Endothelial cell of umbilical vein (primary cell): ENCODE measurements around the gene ACOT7. TPM values are rescaled to one million over a fixed set of nuclear protein-coding genes. Genes with fewer than 3 reads are reported as not detected.
A peak's percentile ranks its signal among the peaks of the same experiment; 100 is the strongest.
"Not testable (repeated sequence)": the region's sequence is repeated elsewhere in the genome, so short reads cannot be mapped to it uniquely, and the experiment has no call there.

Experiments
- BruUV-seq: library from RNA; stranded (reverse); fragments of 400-500 nt; replicated peaks from 2 replicates; lab custom pipeline; 2021; lab: Mats Ljungman, UMichigan
- CTCF ChIA-PET: fragments of 300-600, 350-600 bp; sonication (Branson Sonifier 250); formaldehyde crosslinking; loops from one replicate; lab custom pipeline; 2021; ENCODE audit warnings: antibody characterized with exemption, inconsistent platforms; lab: Charles Lee
- POLR2A ChIA-PET: fragments of 300-600, 350-600 bp; sonication (Branson Sonifier 250); formaldehyde crosslinking; loops from one replicate; lab custom pipeline; 2021; ENCODE audit warnings: antibody characterized with exemption, inconsistent platforms; lab: Charles Lee
- DNase-seq: peaks from one replicate; pipeline ENCODE4 v3.0.0-alpha.2; 2011; ENCODE audit warnings: low read depth, low spot score
- FAIRE-seq: peaks from 2 replicates; lab custom pipeline; 2011; peaks lifted over from hg19 to GRCh38; lab: Jason Lieb, UNC
- H2AFZ ChIP-seq: 2 replicates; pipeline ENCODE4 v1.6.0; 2012; ENCODE audit warnings: low read depth, low read length, control low read depth, inconsistent platforms
- H3K27ac ChIP-seq: 2 replicates; pipeline ENCODE4 v1.5.1; 2011; ENCODE audit warnings: low read depth, mild to moderate bottlenecking, control low read depth, low read length, moderate library complexity; ENCODE audit not compliant: insufficient read depth
- H3K27me3 ChIP-seq, 2 experiments: 2 replicates each; pipeline versions ENCODE4 v1.6.0 to v1.6.1; 2011; ENCODE audit warnings: low read length in 2 of 2, mixed read lengths in 1 of 2; ENCODE audit not compliant: control insufficient read depth in 2 of 2, insufficient read depth in 2 of 2
- H3K36me3 ChIP-seq, 2 experiments: 2 replicates in 1 of 2; 3 replicates in 1 of 2; pipeline ENCODE4 v1.5.1; 2011; ENCODE audit warnings: low read length in 2 of 2, mild to moderate bottlenecking in 1 of 2, moderate library complexity in 1 of 2; ENCODE audit not compliant: control insufficient read depth in 2 of 2, insufficient read depth in 2 of 2; ENCODE audit errors: extremely low read depth in 1 of 2
- H3K4me1 ChIP-seq: 3 replicates; pipeline ENCODE4 v1.5.1; 2011; ENCODE audit warnings: mild to moderate bottlenecking, low read length; ENCODE audit not compliant: control insufficient read depth, insufficient read depth; ENCODE audit errors: extremely low read depth
- H3K4me2 ChIP-seq: 2 replicates; pipeline ENCODE4 v1.6.1; 2011; ENCODE audit warnings: low read length, control low read depth, mixed read lengths; ENCODE audit not compliant: insufficient read depth
- H3K4me3 ChIP-seq, 3 experiments: fragments of 200-600 bp in 1 of 3; sonication (generic), shearing (Covaris generic) in 1 of 3; replicated peaks in 1 of 3; 2 replicates each; pipeline ENCODE4 v1.5.1; 2011 to 2016; ENCODE audit warnings: control low read depth in 3 of 3, low read length in 3 of 3, mild to moderate bottlenecking in 2 of 3, inconsistent platforms in 1 of 3, low read depth in 1 of 3, moderate library complexity in 1 of 3; ENCODE audit not compliant: insufficient read depth in 1 of 3
- H3K79me2 ChIP-seq: 2 replicates; pipeline ENCODE4 v1.6.0; 2012; ENCODE audit warnings: low read length, inconsistent platforms; ENCODE audit not compliant: control insufficient read depth, insufficient read depth
- H3K9ac ChIP-seq: replicated peaks from 2 replicates; pipeline ENCODE3; 2011; ENCODE audit warnings: low read length, control low read depth; ENCODE audit not compliant: insufficient read depth; ENCODE audit errors: extremely low read depth
- H3K9me1 ChIP-seq: replicated peaks from 3 replicates; pipeline ENCODE4 v1.6.0; 2011; ENCODE audit warnings: mild to moderate bottlenecking, low read length; ENCODE audit not compliant: control insufficient read depth, insufficient read depth; ENCODE audit errors: extremely low read depth
- H3K9me3 ChIP-seq: replicated peaks from 2 replicates; pipeline ENCODE4 v1.5.1; 2012; ENCODE audit warnings: low read length, inconsistent platforms; ENCODE audit not compliant: control insufficient read depth, insufficient read depth
- H4K20me1 ChIP-seq: replicated peaks from 2 replicates; pipeline ENCODE3; 2011; ENCODE audit warnings: mild to moderate bottlenecking, low read length; ENCODE audit not compliant: control insufficient read depth, insufficient read depth; ENCODE audit errors: extremely low read depth
- dilution Hi-C: fragments of 300-500 bp; cut with MboI; formaldehyde crosslinking; loops from one replicate; pipeline ENCODE4 v1.15.0; 2019; ENCODE audit warnings: low sequenced_read_pairs; ENCODE audit not compliant: extremely low pct_ligation_motif_present
- intact Hi-C: fragments of 100-400 bp; cut with micrococcal nuclease; formaldehyde crosslinking; loops from one replicate; pipeline ENCODE4 v1.10.0; 2022
- polyA plus RNA-seq, 4 experiments: library from polyadenylated mRNA; depleted of rRNA in 3 of 4; stranded (reverse) in 3 of 4; unstranded in 1 of 4; fragments of >200 nt; gene quantifications; 2 replicates each; pipeline versions ENCODE4 v1.2.1 to v1.2.3, GENCODE V29; 2011 to 2012; ENCODE audit warnings: missing spikeins in 1 of 4
- total RNA-seq: library from RNA; stranded (reverse); gene quantifications from 2 replicates; pipeline ENCODE4 v1.2.3, GENCODE V29; 2021

Gene ACOT7
- total and polyA plus RNA-seq, 2 donors (not counting 3 experiments of a cell fraction or from before 2014, with no cell fraction given), result 69.4 to 105 TPM

GRCh38 chr1:6431645-6432579 is 38.3 kb upstream of the ACOT7 start:
- H2AFZ ChIP-seq, H3K9me3 ChIP-seq, H3K9me1 ChIP-seq, BruUV-seq, H3K36me3 ChIP-seq, POLR2A ChIA-PET, H3K9ac ChIP-seq, H3K4me1 ChIP-seq, H3K79me2 ChIP-seq, H4K20me1 ChIP-seq, H3K27ac ChIP-seq, DNase-seq, H3K27me3 ChIP-seq, dilution Hi-C loops, H3K4me2 ChIP-seq, H3K4me3 ChIP-seq, intact Hi-C loops: not testable (repeated sequence)
- CTCF ChIA-PET, result interaction anchor here (1.0 to 10.3 kb wide), 6 partner anchors 9 to 83 kb away, joined by 3 to 202 read pairs (median 6); partner anchors contain the start of genes ESPN and HES2
- peak; percentile 81 for FAIRE-seq

DNA sequence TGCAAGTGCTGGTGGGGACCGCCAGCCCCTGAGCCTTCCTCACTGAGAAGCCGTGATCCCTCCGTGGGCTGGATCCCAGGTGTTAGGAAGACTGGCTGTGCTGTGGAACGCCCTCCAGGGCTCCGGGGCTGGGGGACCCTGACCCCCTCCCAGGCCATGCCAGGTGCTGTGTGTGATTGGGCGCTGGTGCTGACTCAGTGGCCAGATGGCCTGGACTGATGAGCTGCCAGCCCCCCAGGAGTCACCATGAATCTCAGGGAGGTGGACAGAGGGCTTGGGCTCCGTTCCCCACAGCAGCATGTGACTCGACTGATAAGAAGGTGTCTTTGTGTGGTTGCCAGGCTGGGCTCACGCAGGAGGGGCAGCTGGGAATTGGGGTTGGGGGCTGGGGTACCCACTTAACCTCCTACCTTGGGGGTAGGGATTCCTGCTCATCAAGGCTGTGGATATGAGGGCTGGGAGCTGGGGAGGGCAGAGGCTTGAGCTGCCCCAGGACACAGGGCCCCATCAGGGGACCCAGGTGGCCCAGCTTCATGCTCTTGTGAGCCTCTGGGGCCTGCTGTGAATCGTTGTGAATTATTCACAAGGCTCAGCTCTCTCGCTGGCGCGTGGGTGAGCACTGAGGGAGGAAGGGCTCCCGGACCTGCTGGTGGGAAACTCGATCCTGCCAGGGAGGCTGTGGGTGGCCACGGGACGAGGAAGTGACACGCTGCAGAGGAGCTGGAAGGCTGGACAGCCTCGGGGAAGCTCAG is 36.3 kb upstream of the ACOT7 start:
- H3K36me3 ChIP-seq, H3K4me2 ChIP-seq, H3K79me2 ChIP-seq, POLR2A ChIA-PET, dilution Hi-C loops, H3K9me1 ChIP-seq, H3K27me3 ChIP-seq, BruUV-seq, H2AFZ ChIP-seq, H4K20me1 ChIP-seq, intact Hi-C loops, H3K27ac ChIP-seq, FAIRE-seq, H3K4me3 ChIP-seq, DNase-seq, H3K4me1 ChIP-seq, H3K9ac ChIP-seq, H3K9me3 ChIP-seq: not testable (repeated sequence)
- CTCF ChIA-PET, result interaction anchor here (0.6 to 2.1 kb wide), 5 partner anchors 8 to 183 kb away, joined by 3 to 7 read pairs (median 3); no protein-coding TSS in a partner anchor

DNA sequence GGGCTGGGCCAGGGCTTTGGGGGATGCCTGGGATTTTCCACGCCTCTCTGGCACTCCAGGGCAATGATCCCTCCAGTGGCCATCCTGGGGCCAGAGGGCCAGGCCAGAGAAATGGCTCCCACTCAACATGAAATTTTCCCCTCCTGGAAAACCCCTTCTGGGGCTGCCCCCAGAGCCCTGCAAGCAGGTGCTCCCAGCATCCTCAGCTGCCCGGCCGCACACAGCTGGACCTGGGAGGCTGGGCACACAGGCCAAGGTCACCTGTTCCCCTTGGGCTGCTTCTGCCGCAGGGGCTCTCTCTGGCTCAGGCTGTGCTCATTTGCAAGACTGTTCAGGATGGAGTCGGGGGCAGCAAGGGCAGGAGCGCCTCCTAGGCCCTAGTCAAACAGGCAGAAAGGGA is 34.9 kb upstream of the ACOT7 start:
- H3K9me3 ChIP-seq, FAIRE-seq, H3K4me1 ChIP-seq, H3K4me3 ChIP-seq, H3K9me1 ChIP-seq, H3K27ac ChIP-seq, DNase-seq, H3K79me2 ChIP-seq, dilution Hi-C loops, BruUV-seq, H3K4me2 ChIP-seq, intact Hi-C loops, H3K9ac ChIP-seq, POLR2A ChIA-PET, H4K20me1 ChIP-seq, H2AFZ ChIP-seq, H3K27me3 ChIP-seq, H3K36me3 ChIP-seq: not testable (repeated sequence)
- CTCF ChIA-PET, result interaction anchor here (11.1 kb wide), 1 partner anchor 8 kb away, joined by 202 read pairs; no protein-coding TSS in a partner anchor
